IPS-18c (cell line): ENCODE results near the gene WNK2.

Experiments used
- H3K4me3 ChIP-seq: 2 replicates; pipeline ENCODE4 v1.7.0; 2013; ENCODE audit warnings: low read depth, mild to moderate bottlenecking, low read length, moderate library complexity; ENCODE audit not compliant: insufficient read depth
- H3K9me3 ChIP-seq: one replicate; pipeline ENCODE4 v1.6.1; 2013; ENCODE audit warnings: mild to moderate bottlenecking, low read length, moderate library complexity; ENCODE audit not compliant: control insufficient read depth, insufficient read depth

WNK2 gene

DNA sequence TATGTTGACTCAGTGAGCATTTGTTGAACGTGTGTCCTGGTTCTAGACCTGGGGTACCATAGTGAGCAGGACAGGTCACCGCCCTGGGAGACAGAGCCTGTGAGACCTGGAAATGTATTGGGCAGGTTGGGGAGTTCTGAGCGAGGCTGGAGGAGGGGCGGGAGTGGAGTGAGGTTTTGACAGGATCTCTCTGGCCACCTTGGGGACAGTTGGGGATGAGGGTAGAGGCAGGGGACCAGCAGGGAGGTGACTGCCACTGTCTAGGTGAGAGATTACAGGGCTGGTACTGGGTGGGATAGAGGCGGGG, 7.4 kb downstream of the WNK2 start:
- Histone ChIP-seq H3K4me3 (no peak overlapping the region), H3K9me3 (no peaks in the 10 kb centered on the region)

DNA sequence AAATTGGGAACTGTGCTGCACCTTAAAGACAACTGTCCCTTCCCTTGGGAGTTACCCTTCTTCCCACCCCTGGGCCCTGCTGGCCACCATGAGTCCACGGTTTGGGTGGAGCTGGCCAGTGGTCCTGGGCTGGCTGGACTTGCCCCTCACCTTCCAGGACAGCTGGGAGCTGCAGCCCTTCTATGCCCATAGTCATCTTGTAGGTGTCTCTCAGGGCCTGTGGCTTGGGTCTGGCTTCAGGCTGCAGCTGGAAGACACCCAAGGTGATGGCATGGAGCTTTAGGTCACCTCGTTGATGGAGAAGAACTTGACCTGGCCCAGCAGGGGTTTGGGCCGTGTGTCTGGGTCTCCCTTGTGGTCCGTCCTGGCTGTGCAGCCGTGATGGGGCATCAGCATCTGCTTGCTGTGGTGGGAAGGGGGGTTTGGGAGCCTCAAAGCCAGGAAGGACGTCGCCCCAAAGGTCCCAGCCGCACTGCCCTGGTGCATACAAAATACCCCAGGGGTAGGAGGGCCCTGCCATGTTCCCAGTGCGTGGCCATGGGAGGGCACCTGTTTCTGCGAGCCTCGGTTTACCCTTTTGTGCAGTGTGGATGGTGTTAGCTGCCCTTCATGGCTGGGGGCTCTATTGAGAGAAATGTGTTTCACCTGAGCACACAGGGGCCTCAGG, 8.9 kb downstream of the WNK2 start:
- Histone ChIP-seq H3K9me3 (no peaks in the 10 kb centered on the region), H3K4me3 (no peak overlapping the region)

DNA sequence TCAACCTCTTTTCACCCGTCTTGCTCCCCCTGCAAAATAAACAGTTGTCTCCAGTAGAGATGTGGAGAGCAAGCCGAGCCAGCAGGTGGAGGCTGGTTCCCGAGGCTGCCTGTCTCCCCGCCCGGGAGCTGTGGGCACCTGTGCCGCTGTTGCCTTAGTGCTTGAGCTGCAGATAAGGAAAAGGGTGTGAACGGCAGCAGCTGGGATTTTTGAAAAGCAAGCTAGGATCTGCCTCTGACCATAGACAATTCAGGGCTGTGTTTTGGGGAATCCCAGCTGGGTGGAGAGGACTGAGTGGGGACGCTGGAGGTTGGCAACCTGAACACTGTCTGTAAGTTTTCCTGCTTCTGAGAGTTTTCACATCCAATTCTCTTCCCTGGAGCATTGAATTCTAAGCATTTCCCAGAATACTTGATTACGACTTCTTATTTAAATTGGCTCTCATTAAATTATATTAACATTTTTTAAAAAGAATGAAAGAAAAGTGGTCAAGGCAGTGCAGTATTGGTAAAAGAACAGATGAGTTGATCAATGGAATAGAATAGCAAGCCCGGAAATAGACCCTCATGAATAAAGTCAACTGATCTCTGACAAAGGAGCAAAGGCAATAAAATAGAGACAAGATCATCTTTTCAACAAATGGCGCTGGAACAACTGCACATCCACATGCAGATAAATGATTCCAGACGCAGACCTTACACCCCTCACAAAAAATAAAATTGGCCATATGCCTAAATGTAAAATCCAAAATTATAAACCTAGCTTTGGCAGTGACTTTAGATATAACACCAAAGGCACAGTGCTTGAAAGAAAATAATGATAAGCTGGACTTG, 9.7 kb downstream of the WNK2 start:
- Histone ChIP-seq H3K4me3 (no peak overlapping the region), H3K9me3 (no peaks in the 10 kb centered on the region)

DNA sequence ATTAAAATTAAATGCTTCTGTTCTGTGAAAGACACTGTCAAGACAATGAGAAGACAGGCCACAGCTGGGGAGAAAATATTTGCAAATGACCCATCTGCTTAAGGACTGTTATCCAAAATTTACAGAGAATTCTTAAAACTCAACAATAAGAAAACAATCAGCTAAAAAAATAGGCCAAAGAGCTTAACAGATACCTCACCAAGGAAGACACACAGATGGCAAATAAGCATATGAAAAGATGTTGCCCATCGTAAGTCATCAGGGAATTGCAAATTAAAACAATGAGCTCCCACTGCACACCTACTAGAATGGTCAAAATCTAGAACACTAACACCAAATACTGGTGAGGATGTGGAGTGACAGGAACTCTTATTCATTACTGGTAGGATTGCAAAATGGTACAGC, 10.3 kb downstream of the WNK2 start:
- no peaks in the 10 kb centered on the region for H3K9me3 ChIP-seq
- H3K4me3 ChIP-seq: no peak overlapping the region

DNA sequence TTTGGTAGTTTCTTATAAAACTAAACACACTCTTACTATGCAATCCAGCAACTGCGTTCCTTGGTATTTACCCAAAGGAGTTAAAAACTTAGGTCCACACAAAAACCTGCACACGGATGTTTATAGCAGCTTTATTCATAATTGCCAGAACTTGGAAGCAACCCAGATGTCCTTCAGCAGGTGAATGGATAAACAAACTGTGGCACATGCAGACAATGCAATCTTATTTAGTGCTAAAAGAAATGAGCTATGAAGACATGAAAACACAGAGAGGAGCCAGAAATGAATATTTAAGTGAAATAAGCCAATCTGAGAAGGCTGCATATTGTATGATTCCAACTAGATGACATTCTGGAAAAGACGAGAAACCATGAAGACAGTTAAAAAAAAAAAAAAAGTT, 10.7 kb downstream of the WNK2 start:
- H3K4me3 ChIP-seq: no peak overlapping the region
- no peaks in the 10 kb centered on the region for H3K9me3 ChIP-seq

DNA sequence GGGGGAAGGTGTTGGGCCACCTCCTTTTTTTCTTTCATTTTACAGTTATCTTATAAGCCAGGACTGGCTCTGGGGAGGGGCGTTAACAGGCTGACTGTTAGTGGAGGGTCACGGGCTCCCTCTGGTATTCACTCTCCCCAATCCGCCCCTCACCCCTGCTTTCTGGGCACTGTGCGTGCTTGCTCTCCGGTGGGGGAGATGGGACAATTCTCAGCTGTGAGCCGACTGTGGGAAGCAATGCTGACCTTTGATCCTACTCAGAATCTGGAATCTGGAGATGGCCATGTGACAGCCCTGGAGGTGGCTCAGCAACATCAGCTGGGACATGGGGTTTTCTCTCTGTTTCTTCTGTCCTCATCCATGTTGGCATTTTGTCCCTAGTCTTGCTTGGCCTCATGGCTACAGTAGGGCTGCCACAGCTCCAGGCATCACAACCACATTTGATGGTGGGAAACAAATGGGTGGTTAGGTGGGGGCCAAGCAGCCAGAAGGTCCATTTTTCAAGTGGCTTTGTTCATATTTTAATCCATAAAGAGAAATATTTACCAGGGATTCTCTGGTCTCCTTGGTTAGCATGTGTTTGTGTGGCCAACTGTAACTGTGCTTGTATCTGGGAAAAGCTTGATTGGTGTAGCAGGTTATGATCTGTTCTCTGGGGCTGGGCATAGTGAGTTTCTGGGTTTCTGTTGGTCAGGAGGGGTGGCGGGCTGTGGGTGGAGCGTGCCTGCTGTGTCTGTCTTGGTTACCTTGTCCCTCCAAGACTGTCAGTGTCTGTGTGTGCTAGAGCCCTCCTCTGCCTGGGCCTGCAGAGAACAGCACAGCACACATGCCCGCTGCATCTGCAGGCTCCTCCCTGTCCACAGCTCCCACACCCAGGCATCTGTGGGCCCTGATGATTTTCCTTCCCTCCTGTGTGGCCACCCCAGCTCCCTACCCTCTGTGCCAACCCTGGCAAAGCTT, 12.4 kb downstream of the WNK2 start:
- H3K4me3 ChIP-seq: no peak overlapping the region
- no peaks in the 10 kb centered on the region for H3K9me3 ChIP-seq

DNA sequence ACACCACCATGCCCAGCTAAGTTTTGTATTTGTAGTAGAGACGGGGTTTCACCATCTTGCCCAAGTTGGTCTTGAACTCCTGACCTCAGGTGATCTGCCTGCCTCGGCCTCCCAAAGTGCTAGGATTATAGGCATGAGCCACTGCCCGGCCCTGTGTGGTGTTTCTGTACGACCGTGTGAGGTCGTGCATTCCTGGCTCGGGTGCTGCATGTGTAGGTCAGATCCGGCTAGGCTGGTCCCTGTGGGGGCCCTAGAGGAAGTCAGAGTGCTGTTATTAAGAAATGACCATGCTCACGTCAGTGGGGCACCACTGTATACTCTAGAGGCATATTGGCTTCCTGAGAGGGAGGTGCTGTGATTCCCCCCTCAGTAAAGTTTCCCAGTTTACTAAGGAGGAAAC, 13.7 kb downstream of the WNK2 start:
- Histone ChIP-seq H3K9me3 (no peaks in the 10 kb centered on the region), H3K4me3 (no peak overlapping the region)

DNA sequence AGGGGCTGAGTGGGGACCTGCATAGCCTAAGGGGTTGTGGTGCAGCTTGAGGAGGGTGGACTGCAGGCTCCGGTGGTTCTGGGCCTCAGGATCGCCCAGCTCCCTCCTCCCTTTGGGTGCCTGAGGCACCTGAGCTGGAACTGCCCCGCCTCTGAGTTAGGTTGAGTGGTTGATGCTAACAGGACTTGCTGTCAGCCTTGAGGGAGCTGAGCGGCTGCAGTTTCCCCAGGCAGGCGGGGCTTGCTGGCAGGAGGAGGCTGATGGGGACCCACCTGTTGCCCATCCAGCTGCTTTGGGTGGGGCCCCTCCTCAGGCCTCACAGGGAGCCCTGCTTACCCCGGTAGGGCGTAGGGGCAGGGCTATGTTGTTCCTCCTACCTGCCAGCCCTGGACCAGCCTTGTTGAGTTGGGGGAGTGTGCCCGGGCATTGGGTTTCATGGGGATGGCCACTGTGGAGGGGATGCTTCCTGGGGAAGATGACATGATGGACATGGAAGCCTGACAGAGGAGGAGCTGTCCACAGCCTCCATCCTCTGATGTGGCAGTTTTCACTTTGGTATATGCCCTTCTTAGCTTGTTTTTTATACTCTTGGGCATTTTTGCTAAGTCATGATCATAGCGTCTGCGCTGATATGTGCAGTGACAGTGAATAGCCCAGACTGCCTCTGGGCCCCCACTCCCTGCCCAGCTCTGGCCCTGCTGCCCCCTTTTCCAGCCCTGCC, 14.3 kb downstream of the WNK2 start:
- Histone ChIP-seq H3K9me3 (no peaks in the 10 kb centered on the region), H3K4me3 (no peak overlapping the region)

DNA sequence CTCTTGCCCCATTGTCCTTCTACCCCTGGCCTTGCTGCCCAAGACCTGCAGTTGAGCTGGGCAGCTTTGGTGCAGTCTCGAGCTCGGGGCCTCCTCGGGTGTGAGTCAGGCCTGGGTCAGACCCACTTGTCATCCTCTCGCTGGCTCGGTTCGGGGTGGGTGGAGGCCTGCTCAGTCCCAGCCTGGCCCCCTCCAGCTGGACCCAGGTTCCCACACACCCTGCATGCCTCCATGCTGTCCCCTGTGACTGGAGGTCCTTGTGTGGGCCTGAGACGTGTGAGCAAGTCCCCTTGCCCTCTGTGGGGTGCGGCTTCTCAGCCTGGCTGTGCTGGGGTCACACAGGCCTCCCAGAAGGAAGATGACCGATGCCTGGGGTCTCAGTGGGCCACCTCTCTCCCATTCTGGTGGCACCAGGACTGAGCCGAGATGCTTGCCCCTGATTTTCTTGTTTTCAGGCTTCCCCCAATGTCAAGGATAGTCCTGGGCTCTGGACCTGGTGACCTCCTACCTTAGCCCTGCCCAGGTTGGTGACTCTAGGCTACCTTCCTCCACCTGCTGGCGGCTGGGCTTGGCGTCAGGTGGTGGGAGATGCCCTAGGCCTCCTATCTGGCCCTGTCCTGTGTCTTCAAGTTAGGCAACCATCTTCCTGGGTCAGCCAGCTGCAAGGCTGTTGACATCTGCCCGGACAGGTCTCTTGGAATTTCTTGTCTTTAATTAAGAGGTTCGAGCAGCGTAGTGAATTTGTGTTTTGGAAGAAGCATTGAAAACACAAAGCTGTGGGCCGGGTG, 15.1 kb downstream of the WNK2 start:
- no peak overlapping the region for H3K4me3 ChIP-seq
- H3K9me3 ChIP-seq: no peaks in the 10 kb centered on the region

DNA sequence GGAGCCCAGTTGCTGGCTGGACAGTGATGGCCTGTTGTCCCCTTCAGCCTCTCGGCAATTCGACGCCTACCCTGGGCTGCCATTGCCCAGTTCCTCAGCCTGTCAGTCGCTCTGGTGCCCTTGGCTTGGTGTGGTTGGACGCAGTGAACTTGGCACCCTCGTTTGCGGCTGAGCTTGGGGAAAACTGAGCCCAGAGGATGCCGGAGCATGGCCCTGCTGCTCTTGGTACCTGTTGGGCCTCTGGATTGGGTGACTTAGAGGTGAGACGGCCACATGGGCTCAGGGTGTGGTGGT, 16.5 kb downstream of the WNK2 start:
- Histone ChIP-seq H3K4me3 (no peak overlapping the region), H3K9me3 (no peaks in the 10 kb centered on the region)

DNA sequence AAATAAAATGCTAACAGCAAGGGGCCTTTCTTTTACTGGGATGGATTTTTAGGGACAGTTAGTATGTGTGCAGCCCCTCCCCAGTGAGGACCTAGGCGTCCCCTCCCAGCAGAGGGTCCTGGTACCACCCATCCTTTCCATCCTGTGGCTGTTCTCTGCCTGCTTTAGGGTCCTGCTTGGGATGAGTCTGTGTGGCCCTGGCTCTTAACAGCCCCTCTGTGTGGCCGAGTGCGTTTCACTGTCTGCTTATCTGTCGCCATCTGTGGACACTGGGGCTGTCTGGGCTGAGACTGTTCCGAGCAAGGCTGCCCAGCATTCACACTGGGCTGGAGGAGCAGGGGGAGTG, 17.0 kb downstream of the WNK2 start:
- H3K9me3 ChIP-seq: no peaks in the 10 kb centered on the region

DNA sequence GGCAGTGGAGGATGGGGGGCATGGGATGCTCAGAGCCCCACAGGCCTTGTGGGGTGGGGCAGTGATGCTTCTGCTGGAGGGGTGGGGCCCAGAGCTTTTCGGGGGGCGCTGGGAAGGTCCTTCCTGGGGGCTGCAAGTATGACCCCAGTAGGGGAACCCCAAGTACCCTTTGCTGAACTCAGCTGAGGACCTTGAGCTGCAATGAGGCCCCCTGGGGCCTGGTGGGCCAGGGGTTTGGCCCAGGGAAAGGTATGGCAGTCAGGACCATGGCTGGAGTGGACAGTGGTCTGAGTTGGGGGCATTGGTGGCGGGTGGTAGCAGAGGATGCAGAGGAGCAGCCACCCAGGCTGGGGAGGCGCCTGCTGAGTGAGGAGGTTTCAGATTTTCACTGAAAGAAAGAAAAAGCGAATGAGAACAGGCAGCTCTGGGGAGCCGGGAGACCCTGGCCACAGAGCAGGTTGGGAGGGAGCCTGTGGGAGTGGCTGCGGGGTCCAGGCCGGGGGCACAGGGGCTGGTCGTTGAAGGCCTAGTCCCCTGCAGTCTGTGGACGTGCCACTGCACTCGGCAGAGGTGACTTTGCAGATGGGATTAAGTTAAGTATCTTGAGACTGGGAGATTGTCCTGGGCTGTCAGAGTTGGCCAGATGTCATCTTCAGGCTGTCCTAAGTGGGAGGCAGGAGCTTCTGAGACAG, 19.2 kb downstream of the WNK2 start:
- no peak overlapping the region for H3K4me3 ChIP-seq
- H3K9me3 ChIP-seq: no peaks in the 10 kb centered on the region

More for the DNA sequence above, 17.0 kb downstream of the WNK2 start:
- H3K4me3 ChIP-seq: no peak overlapping the region

DNA sequence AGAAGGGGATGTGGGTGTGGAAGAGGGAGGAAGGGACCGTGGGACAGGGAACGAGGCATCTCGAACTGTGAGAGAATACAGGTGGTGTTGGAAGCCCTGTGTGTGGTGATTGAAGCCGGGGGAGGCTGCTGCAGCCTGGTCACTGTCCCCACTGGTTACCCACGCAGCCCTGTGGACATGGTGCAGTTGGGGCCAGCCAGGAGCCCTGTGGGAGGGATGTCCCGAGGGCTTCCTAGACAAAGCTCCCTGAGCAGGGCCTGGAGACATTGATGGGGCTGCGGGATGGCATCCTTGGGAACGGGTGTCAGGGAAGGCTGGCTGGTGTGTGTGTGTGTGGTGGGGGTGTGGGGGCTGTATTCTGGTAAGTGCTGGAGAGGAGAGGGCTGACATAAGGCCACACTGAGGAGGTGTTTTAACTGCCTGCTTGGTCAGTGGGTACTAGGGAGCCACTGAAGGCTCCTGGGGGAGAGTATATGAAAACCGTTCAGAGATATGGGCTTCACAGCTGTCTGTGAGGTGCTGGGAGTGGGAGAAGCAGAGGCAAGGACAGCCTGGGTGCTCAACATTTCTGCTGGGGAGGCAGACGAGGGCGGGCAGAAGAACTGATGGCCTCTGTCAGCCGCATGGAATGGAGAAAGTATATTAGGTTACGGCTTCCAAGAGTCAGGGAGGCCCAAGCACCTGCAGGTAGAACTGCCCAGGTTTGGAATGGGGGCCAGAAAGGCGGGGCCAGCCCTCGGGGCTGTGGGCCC, 20.0 kb downstream of the WNK2 start:
- no peak overlapping the region for H3K4me3 ChIP-seq
- no peaks in the 10 kb centered on the region for H3K9me3 ChIP-seq

DNA sequence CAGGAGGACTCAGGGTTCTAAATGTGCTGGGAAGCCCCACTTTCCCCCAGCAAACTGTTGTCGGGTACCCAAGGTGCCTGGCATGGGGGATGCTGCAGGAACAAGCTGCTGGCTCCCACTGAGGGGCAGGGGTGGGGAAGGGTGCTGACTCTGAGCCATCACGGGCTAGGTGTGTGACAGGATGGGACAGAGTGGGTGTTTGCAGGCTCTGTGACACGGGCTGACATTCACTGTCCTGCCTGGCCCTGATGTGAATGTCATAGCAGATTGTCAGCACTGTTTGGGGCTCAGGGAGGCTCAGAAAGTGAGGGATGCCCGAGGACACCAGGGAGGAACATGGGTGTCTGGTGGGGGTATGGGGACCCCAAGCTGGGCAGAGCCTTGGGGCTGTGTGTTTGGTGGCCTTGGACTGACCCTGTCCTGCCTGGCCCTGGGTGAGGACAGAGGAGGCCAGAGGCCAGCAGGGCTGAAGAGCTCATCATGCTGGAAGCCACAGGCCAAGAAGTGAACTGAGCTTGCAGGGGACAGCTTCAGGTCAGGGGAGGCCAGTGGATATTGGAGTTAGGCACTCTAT, 20.6 kb downstream of the WNK2 start:
- H3K4me3 ChIP-seq: no peak overlapping the region; the same call in 1 of the 2 replicates
- no peaks in the 10 kb centered on the region for H3K9me3 ChIP-seq

DNA sequence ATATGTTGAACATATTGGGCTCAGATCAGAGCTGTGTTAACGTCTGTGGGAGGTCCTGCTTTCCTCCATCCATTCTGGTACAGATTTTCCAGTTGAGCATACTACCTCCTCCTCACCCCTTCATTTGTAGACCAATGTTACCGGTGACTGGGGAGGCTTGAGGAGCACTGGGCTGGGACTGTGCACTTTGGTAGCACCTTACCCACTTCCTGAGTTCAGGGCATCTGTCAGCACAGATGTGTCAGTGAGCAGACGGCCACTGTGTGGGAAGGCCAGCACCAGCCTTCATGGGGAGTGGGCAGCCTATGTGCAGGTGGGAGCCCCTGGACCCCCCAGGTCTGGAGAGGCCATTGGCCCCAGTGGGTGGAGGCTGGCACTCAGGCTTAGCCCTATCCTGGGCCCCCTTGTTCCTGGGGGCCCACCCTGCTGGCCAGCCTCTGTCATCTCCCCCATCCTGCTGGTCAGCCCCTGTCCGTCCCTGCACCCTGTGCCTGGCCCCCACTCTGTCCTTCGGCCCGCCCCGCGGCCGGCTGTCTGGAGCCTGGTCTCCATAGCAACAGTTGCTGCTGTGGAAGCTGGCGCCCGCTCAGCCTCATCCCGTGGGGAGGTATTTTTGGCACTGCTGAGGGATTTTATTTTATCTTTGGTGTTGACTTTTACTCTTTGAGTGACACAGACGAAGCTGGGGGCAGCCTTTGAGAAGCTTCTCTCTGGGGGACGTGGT, 21.3 kb downstream of the WNK2 start:
- Histone ChIP-seq H3K9me3 (no peaks in the 10 kb centered on the region), H3K4me3 (no peak overlapping the region)
